PC-3 (cell line): ENCODE results near the gene R3HDM2. TPM values are rescaled to one million over a fixed set of nuclear protein-coding genes. Genes with fewer than 3 reads are reported as not detected.

Experiments
- ATAC-seq: fragments of 200-7000 bp; cut with Tn5 transposase; 2 replicates; pipeline ENCODE4 v1.9.1; 2020; ENCODE audit warnings: mild to moderate bottlenecking, moderate library complexity
- BruUV-seq: library from RNA; stranded (reverse); fragments of 400-500 nt; replicated peaks from 2 replicates; lab custom pipeline; 2021; lab: Mats Ljungman, UMichigan
- CTCF ChIA-PET: fragments of 300-600 bp; sonication (Branson Sonifier 250); formaldehyde crosslinking; loops from one replicate; lab custom pipeline; 2022; ENCODE audit warnings: antibody characterized with exemption; lab: Charles Lee
- POLR2A ChIA-PET: fragments of 300-600 bp; sonication (Branson Sonifier 250); formaldehyde crosslinking; loops from one replicate; lab custom pipeline; 2022; ENCODE audit warnings: antibody characterized with exemption; ENCODE audit not compliant: unreplicated experiment; lab: Charles Lee
- DNase-seq: peaks from one replicate; pipeline ENCODE4 v3.0.0-alpha.2; 2015
- H2AFZ ChIP-seq: fragments of 300-600 bp; sonication (generic); 2 replicates; pipeline ENCODE4 v1.6.0; 2016; ENCODE audit warnings: antibody characterized with exemption, low read length
- H3F3A ChIP-seq: fragments of 300-600 bp; sonication (generic); one replicate; pipeline ENCODE4 v1.6.0; 2017; ENCODE audit warnings: antibody characterized with exemption, low read length, control low read depth, mild to moderate bottlenecking; ENCODE audit not compliant: unreplicated experiment
- H3K27ac ChIP-seq: fragments of 300-600 bp; sonication (generic); 2 replicates; pipeline ENCODE4 v1.5.1; 2016; ENCODE audit warnings: mild to moderate bottlenecking, low read length
- H3K27me3 ChIP-seq: fragments of 300-600 bp; sonication (generic); 2 replicates; pipeline ENCODE4 v1.6.1; 2016; ENCODE audit warnings: low read length, mixed read lengths
- H3K36me3 ChIP-seq: fragments of 300-600 bp; sonication (generic); 2 replicates; pipeline ENCODE4 v1.6.1; 2016; ENCODE audit warnings: low read depth, mixed run types, low read length, mixed read lengths
- H3K4me1 ChIP-seq: fragments of 300-600 bp; sonication (generic); 2 replicates; pipeline ENCODE4 v1.5.1; 2016; ENCODE audit warnings: low read length; ENCODE audit not compliant: insufficient read depth
- H3K4me2 ChIP-seq: fragments of 300-600 bp; sonication (generic); 2 replicates; pipeline ENCODE4 v1.6.0; 2016; ENCODE audit warnings: low read length
- H3K4me3 ChIP-seq: fragments of 300-600 bp; sonication (generic); 2 replicates; pipeline ENCODE4 v1.5.1; 2016; ENCODE audit warnings: mild to moderate bottlenecking, low read length, mixed read lengths
- H3K79me2 ChIP-seq: fragments of 300-600 bp; sonication (generic); 2 replicates; pipeline ENCODE4 v1.6.1; 2017; ENCODE audit warnings: low read length, mixed read lengths
- H3K9ac ChIP-seq: fragments of 300-600 bp; sonication (generic); 2 replicates; pipeline ENCODE4 v1.6.0; 2016; ENCODE audit warnings: mild to moderate bottlenecking, low read length
- H3K9me2 ChIP-seq: fragments of 300-600 bp; sonication (generic); replicated peaks from 2 replicates; pipeline ENCODE4 v1.6.1; 2016; ENCODE audit warnings: mixed run types, low read length, mixed read lengths
- H3K9me3 ChIP-seq: fragments of 300-600 bp; sonication (generic); 2 replicates; pipeline ENCODE4 v1.6.1; 2016; ENCODE audit warnings: low read length, mixed read lengths
- H4K20me1 ChIP-seq: fragments of 300-600 bp; sonication (generic); 2 replicates; pipeline ENCODE4 v1.6.1; 2016; ENCODE audit warnings: low read length, mixed read lengths
- CTCF ChIP-seq: fragments of 300-600 bp; sonication (generic); conservative IDR thresholded peaks from 2 replicates; pipeline ENCODE4 v1.5.1; 2017; ENCODE audit warnings: antibody characterized with exemption, low read depth, mild to moderate bottlenecking, low read length
- EZH2 ChIP-seq: fragments of 300-600 bp; sonication (generic); IDR thresholded peaks from one replicate; pipeline ENCODE4 v1.6.1; 2017; ENCODE audit warnings: antibody characterized with exemption, mild to moderate bottlenecking, low read length; ENCODE audit not compliant: unreplicated experiment
- EZH2phosphoT487 ChIP-seq: fragments of 300-600 bp; sonication (generic); IDR thresholded peaks from 2 replicates; pipeline ENCODE4 v1.6.1; 2018; ENCODE audit warnings: mild to moderate bottlenecking, antibody characterized with exemption, low read length, borderline replicate concordance
- intact Hi-C: fragments of 100-400 bp; cut with micrococcal nuclease; formaldehyde crosslinking; loops from 2 replicates; pipeline ENCODE4 v1.9.0; 2023
- total RNA-seq: library from RNA; depleted of rRNA; stranded (reverse); fragments of >200 nt; gene quantifications from 2 replicates; pipeline ENCODE4 v1.2.3, GENCODE V29; 2014

The R3HDM2 gene
- total RNA-seq, 1 experiment from 2014 or later: 14.0 TPM

GRCh38 chr12:57397441-57397840 is 33.4 kb downstream of the R3HDM2 start:
- no peak overlapping the region for H2AFZ ChIP-seq
- H3K79me2 ChIP-seq: no peaks in the 10 kb centered on the region
- no peak overlapping the region for H3K4me2 ChIP-seq
- no peaks in the 10 kb centered on the region for H4K20me1 ChIP-seq
- H3K27me3 ChIP-seq: no peaks in the 10 kb centered on the region
- H3K27ac ChIP-seq: no peak overlapping the region
- peaks cover 4% of the 10 kb centered on the region; the same call in 1 of the 2 replicates for H3K36me3 ChIP-seq
- H3F3A ChIP-seq: no peaks in the 10 kb centered on the region
- DNase-seq (no peak), ATAC-seq (no peak)
- intact Hi-C loops: no loop called here
- H3K9ac ChIP-seq: no peak overlapping the region
- TF ChIP-seq EZH2phosphoT487 (no peak), EZH2 (no peak), CTCF (no peak)
- no peaks in the 10 kb centered on the region for H3K9me3 ChIP-seq
- CTCF ChIA-PET: no interaction called here
- H3K4me3 ChIP-seq: no peak overlapping the region
- no peaks in the 10 kb centered on the region for H3K9me2 ChIP-seq
- POLR2A ChIA-PET: no interaction called here
- H3K4me1 ChIP-seq: no peaks in the 10 kb centered on the region
- no TSS peak for BruUV-seq

GRCh38 chr12:57395121-57395520 is 35.7 kb downstream of the R3HDM2 start:
- H3F3A ChIP-seq: no peaks in the 10 kb centered on the region
- CTCF ChIA-PET: no interaction called here
- H3K9me3 ChIP-seq: no peaks in the 10 kb centered on the region
- POLR2A ChIA-PET: no interaction called here
- no peaks in the 10 kb centered on the region for H4K20me1 ChIP-seq
- H3K4me3 ChIP-seq: no peak overlapping the region
- H3K36me3 ChIP-seq: peaks cover 4% of the 10 kb centered on the region; the same call in 1 of the 2 replicates
- no peaks in the 10 kb centered on the region for H3K79me2 ChIP-seq
- ATAC-seq (no peak), DNase-seq (no peak)
- no peak overlapping the region for H2AFZ ChIP-seq
- peaks cover 7% of the 10 kb centered on the region for H3K4me1 ChIP-seq
- H3K9me2 ChIP-seq: no peaks in the 10 kb centered on the region
- no peaks in the 10 kb centered on the region for H3K27me3 ChIP-seq
- intact Hi-C loops: no loop called here
- H3K4me2 ChIP-seq: no peak overlapping the region
- no TSS peak for BruUV-seq
- H3K9ac ChIP-seq: no peak overlapping the region
- TF ChIP-seq EZH2: no peak
- no peak for TF ChIP-seq EZH2phosphoT487
- no peak for TF ChIP-seq CTCF
- H3K27ac ChIP-seq: no peak overlapping the region

GRCh38 chr12:57390174-57390573 is 40.7 kb downstream of the R3HDM2 start:
- CTCF ChIA-PET: interaction anchor here (1.4 kb wide), 1 partner anchor 63 kb away, joined by 4 read pairs; no protein-coding TSS in a partner anchor
- Histone ChIP-seq H3K9ac (peak overlapping the region; percentile 11; the same call in 1 of the 2 replicates), H3K9me3 (no peaks in the 10 kb centered on the region), H3K9me2 (no peaks in the 10 kb centered on the region), H3K27me3 (no peaks in the 10 kb centered on the region), H3K36me3 (peaks cover 4% of the 10 kb centered on the region; the same call in 1 of the 2 replicates), H3K4me2 (peak overlapping the region; percentile 31), H3K4me3 (no peak overlapping the region), H4K20me1 (no peaks in the 10 kb centered on the region), H3K27ac (peak overlapping the region; percentile 79), H3K79me2 (no peaks in the 10 kb centered on the region), H2AFZ (no peak overlapping the region), H3F3A (peaks cover 9% of the 10 kb centered on the region), H3K4me1 (peaks cover 27% of the 10 kb centered on the region)
- ATAC-seq (no peak), DNase-seq (no peak)
- no TSS peak for BruUV-seq
- POLR2A ChIA-PET: no interaction called here
- intact Hi-C loops: no loop called here
- TF ChIP-seq CTCF (no peak), EZH2phosphoT487 (no peak), EZH2 (no peak)
